Activated CD4-positive, CD25-positive, alpha-beta regulatory T cell treated with anti-CD3 and anti-CD28 coated beads, Interleukin-2, amount 50 U/mL, for 72 hours (primary cell): Measurements from ENCODE around the gene CCDC33.

ENCODE experiments used
- DNase-seq: peaks from one replicate; pipeline ENCODE4 v3.0.0; 2021

CCDC33 gene

DNA sequence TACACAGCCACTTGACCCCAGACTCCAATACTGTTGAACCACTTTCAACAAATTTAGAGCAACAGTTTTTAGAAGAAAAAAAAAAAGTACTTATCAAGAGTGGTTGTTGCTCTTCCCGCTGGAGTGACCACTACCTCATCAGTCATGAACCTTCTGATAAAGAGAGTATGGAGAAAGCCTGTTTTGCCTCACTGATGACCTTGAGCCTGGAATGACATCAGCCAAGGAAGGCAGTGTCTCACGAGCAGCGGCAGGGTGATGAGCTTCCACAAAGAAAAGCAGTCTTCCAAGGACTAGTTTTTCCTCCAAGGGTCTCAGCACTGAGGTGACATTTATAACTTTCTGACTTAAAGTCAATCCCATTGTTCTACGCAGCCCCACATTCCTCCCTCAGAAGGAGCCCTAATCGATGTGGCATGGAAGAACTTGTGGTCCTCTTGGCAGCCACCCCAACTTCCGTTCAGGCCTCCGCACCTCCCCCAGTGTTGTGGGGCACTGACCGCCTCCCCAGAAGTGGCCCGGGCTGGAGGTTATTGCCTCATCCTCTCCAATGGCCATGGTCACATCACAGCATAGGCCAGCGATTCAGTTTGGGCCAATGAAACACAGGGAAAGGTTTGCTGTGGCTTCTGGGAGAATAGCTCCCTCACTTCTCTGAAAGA is 133.1 kb downstream of the CCDC33 start:
- DNase-seq = no peak

DNA sequence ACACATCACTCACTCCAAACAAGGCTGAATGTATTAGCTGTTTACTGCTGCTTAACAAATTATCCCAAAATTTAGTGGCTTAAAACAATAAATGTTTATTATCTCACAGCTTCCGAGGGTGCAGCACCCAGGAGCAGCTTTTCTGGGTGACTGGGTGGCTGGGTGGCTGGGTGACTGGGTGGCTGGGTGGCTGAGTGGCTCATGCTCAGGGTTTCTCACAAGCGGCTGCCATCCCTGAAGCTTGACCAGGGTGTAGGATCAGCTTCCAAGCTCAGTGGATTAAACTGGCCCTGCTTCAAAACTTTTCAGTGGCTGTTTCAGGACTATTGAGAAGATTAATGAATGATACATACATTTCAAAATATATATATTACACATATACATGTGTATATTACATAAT is 133.6 kb downstream of the CCDC33 start:
- DNase-seq = no peak

DNA sequence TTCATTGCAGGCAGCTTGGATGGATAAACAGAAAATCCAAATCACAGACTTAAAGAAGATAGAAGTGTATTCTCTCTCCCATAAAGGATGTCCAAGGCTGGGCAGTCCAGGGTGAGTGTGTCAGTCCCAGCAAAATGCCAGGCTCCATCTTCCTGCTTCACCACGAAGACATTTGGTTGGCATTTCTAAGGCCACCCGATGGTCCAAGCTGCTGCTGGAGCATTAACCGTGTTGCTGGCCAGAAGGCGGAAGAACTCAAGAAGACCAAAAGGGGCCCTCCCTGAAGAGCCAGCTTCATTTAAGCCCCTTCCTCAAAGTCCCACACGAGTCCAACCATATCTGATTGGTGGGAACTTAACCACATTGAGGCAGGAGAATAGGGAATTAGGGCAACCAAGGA is 134.3 kb downstream of the CCDC33 start:
- DNase-seq = no peak

DNA sequence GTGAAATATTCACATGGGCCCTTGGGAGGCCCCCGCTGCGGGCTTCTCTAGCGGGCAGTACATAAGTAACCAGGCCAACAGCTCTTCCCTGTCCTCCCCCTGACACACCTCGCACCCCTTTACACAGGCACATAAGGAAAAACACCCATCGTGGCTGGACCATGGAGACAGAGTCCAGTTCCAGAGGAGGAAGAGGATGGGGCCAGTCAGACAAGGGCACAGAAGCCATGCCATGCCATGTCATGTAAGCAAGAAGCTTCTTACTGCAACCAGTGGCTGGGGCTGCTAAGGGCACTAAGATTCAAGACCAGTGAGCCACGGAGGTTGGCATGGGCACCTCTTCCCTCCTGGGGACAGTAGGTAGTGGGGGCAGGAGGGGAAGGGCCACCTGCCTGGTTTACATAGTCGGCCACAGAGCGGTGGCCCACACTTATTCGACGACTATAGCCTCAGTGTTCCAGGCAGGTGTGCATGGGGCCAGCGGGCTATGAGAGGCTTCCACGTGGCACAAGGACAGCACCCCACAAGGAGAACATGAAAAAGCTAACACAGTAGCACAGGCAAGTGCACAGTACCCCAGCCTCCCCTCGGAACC is 137.0 kb downstream of the CCDC33 start:
- no peak for DNase-seq

DNA sequence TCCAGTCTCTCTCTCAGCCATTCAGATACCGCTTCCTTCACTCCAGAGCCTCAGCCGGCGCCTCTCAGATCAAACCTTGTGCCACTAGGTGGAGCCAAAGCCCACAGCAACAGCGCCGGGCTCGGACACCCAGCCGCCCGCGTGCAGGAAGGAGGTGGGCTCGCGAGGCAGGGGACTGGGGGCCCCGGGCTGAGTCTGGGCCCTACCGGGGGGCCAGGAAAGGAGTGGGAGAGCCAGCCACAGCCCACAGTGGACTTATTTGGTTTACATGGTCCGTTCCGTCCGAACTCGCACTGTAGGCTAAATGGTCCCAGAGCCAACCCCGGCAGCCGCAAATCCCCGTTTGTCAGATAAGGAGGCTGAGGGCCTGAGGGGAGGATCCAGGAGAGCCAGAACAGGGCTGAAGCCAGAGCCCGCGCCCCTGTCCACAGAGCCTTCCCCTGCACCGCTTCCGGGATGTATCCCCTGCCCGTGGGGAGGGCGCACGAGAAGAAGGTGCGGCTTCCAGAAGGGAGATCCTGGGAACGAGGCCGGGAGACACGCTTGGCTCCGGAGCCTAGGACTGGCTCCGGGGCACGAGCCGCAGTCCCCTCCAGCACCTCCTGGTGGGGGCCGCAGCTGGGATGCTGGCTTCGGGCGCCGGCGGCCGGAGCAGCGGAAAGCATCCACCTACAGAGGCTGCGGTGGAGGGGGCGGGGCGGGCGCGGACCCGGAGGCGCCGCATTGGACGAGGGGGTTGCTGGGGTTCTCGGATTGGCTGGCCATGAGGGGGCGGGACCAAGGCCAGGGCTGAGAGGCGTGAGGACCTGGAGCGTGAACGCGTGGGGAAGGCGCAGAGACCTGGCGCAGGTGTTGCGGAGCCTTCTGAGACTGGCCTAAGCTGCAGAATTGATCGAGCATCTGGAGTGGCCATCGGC is 137.9 kb downstream of the CCDC33 start:
- peak; percentile 92 for DNase-seq

DNA sequence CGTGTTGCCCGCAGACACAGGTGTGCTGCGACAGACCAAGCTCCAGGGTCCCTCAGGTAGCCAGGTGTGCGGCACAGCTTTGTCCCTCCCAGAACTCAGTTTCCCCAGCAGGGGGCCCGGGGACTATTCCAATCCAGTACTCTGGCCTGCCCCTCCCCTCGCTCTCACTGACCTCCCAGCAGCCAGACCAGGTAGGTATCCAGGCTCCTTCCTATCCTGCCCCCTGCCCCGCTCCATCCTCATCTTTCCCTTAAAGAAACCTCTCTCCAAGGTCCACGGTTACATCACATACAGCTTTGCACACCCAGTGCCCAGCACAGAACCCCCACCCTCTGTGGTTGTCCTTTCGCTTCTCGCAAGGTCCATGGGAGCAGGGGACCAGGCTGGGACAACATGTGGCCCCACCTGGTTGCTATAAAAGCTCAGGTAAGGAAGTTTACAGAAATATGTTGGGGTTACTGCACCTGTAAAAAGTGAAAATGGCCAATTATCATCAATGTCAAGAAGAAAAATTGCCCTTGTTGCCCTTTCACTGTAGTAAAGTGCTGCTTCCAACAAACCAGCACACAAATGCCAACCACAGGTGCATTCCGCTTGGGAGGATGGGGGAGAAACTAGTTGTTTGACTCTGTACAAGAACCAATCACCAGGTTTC is 138.6 kb downstream of the CCDC33 start:
- no peak for DNase-seq

DNA sequence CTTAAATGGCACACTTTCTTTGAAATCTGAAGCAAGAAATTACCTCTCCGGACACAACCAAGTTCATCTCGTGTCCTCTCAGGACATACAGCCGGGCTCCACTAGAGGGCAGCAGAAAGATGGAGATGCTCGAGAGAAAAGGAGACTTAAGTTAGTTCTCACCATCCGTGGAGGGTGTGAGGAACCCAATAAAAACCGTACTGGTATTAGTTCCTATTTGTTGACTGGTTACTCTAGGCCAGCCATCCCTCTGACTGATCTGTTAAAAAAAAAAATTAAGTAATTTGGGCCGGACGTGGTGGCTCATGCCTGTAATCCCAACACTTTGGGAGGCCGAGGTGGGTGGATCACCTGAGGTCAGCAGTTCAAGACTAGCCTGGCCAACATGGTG is 139.2 kb downstream of the CCDC33 start:
- peak; percentile 80 for DNase-seq

DNA sequence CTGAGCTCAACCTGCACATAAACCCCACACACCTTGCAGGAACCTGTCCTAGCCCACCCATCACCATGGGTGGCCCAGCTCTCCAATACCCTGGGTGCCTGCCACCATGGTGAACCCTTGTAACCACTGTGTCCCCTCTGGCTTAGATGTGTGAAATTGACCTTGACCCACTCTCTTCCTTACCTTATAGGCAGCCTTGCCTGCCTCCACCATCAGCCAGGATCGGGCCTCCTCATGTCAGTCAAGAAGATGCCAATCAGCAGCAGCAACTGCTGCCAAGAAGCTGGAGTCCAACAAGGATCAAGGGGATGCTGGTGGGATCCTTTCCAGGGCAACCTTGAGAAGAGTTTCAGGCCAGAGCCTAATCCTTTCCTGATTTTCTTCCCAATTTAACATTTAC is 140.1 kb downstream of the CCDC33 start:
- no peak for DNase-seq

DNA sequence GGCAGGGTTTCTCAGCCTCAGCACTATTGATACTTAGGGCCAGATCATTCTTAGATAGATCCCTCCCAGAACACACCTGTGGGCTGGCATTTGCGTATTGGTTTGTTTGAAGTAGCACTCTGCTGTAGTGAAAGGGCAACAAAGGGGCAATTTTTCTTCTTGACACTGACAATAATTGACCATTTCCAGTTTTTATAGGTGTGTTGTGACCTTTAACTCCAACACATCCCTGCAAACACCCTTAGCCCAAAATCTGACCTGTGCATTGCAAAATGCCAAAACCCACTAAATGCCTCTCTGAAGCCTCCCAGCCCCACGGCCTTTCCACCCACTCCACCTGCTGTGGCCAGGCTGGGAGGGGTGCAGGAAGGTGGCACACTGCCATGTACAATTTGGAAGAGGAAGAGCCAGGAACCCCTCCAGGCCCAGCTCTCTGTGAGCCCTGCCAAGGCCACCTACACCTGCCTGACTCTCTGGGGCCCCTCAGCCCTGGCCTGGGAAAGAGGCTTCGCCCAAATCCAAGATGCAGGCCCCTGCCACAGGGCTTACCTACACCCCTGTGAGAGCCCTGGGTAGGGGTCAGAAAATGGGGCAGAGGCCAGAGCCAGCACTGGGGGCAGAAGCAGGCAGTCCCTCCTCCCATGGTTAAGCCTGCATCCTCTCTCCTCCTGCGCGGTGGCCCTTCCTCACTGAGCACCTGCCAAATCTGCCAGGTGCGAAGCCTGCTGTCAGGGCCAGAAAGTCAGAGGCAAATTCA is 140.9 kb downstream of the CCDC33 start:
- DNase-seq = no peak

DNA sequence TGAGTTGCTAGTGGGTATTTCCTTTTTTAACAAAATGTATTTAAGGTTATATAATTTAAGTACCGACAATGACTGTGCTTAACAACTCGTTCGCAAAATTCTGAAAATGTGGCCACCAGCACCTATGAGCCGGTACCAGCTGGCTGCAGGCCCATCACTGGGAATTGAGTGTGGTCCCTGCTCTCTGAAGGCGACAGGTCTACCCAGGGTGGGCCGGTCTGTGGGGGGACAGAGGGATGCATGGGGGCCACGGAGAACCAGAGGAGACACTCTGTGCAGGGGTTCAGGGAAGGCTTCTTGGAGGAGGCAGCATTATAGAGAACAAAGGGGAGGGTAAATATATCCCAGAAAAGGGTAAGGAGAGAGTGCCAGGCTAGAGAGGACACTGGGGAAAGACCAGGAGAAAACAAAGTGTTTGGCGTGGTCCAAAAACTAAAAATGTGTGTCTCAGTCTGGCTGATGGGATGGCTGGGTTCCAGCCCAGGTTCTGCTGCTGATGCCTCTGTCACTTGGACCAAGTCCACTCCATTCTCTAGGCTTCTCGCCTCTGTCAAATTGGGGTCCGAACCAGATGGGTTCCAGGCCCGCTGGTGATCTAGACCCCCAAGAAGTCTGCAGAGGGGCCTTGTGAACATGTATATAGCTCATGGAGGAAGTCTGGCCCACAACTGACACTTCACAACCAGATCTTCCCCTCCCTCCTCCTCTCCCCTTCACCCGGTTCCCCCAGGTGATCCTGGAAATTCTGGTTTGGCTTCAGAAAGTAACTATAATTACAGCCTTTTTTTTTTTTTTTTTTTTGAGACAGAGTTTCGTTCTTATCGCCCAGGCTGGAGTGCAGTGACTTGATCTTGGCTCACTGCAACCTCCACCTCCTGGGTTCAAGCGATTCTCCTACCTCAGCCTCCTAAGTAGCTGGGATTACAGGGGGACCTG is 142.0 kb downstream of the CCDC33 start:
- peak; percentile 20 for DNase-seq

DNA sequence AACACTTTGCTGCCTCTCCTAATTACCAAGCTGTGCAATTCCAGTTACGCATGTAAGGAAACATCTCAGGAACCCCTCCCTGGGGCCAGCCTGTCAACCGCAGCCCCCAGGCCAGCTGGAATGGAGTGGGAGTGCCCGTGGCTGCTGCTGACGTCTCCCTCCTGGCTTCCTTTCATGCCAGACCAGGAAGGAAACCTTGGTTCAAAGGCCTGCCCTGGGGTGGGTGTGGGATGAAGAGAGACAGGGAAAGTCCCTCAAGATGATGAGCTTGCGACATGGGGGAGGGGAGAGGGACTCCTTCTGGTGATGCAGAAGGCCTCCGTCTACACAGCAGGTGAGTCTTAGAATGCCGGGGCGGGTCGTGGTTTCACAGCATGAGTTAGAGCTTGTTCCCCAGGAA is 142.7 kb downstream of the CCDC33 start:
- no peak for DNase-seq

DNA sequence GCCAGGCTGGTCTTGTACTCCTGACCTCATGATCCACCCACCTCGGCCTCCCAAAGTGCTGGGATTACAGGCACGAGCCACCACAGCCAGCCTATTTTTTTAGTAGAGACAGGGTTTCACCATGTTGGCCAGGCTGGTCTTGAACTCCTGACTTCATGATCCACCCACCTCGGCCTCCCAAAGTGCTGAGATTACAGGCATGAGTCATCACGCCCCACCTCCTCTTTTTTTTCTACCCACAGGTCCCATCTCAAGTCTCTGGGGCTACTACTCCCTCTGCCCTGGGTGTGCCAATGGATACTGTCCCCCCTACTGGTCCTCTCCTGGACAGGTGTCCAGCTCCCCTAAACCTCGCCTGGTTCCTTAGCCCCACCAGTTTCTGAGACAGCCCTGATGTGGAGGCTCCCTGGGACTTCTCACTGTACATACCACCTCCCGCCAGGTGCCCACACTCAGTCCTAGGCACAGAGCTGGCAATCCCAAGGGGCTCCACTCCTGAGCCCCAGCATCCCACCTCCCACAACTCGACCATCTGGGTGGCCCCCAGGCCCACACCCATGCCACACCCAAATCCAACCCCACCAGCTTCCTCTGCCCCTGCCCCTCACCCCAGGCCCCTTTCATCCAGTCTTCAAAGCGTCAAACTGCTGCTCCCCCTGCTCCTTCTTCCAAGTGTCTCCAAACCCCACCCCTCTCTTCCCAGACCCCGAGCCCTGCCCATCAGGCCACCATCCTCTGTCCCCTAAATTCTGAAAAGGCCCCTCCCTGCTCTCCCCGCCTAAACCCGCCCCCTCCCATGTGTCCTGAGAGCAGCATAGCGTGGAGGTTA is 144.4 kb downstream of the CCDC33 start:
- no peak for DNase-seq

DNA sequence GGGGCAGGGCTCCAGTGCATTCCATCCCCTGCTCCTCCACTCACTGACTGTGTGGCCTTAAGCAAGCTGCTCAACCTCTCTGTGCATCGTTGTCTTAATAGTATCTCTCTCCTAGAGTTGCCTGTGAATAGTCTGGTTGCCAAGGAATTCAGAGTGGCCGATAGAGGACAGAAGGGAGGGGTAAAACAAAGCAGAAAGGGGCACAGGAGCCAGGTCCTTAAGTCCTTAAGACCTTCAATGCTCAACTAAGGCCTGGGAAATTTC is 145.0 kb downstream of the CCDC33 start:
- no peak for DNase-seq

DNA sequence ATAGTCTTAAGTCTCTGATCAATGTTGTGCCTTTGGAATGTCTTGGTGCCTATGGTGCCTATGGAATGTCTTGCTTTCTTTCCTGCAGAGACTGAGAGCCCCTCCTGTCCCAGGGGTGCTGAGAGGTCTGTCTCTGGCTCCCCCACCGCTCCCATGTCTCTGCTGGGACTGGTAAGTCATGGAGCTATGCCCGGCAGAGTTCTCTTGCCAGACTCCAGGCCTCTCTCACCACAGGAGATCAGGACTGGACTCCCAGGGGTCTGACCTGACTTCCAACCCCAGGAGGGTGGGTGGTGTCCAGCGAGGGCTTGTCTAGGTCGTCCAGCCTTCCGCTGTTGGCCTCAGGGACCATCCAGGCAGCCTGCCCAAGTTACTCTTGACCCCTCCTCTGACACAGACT is 145.4 kb downstream of the CCDC33 start:
- DNase-seq = no peak

DNA sequence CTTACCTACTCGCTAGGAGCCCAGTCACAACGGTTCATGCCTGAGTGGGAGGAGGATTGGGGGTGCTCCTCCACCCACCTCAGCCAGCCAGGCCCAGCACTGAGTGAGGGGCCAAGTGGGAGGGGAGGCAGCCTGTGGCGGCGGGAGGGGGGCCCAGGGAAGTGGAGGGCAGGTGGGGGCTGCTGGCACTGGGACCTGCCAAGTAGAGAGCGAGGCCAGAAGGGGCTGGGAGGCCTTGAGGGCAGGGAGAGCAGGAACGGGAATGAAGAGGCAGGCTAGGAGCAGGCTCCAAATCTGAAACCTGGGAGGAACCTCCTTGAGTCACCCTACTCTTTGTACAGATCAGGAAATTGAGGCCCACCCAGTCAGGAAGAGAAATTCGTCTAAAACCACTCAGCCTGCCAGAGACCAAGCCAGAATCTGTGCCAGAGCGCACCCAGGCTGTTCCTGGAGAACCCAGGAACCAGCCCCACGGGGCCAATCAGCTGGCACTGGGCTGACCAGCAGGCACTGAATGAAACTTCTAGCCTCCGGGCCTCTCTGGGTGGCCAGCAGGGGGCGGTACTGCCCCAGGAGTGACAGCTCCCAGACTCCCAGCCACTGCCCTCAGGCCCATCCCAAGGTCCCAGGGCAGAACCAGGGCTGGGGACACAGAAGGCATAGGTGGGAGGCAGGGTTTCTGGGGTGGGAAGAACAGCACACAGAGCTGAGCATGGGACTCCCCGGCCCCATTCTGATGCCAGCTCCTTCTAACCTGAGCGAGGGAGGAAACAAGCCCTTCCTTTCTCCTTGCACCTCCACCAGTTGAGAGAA is 146.1 kb downstream of the CCDC33 start:
- DNase-seq = peak; percentile 91

DNA sequence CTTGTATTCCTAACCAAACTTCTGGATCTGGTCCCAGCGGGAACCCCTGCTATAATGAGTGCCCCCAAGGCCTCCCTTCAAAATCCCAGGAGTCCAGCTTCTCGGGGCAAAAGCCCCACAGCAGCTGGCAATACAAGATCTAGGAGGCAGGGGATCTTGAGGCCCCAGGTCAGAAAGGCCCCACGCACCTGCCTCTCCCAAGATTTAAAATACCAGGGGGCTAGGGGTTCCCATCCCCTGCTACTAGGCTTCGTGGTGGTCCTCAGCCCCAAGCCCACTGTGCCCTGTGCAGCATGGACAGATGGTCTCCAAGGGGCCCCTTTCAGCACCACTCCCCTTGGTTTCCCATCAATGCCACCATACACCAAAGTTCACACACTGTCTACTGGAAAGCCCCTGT is 147.2 kb downstream of the CCDC33 start:
- no peak for DNase-seq

DNA sequence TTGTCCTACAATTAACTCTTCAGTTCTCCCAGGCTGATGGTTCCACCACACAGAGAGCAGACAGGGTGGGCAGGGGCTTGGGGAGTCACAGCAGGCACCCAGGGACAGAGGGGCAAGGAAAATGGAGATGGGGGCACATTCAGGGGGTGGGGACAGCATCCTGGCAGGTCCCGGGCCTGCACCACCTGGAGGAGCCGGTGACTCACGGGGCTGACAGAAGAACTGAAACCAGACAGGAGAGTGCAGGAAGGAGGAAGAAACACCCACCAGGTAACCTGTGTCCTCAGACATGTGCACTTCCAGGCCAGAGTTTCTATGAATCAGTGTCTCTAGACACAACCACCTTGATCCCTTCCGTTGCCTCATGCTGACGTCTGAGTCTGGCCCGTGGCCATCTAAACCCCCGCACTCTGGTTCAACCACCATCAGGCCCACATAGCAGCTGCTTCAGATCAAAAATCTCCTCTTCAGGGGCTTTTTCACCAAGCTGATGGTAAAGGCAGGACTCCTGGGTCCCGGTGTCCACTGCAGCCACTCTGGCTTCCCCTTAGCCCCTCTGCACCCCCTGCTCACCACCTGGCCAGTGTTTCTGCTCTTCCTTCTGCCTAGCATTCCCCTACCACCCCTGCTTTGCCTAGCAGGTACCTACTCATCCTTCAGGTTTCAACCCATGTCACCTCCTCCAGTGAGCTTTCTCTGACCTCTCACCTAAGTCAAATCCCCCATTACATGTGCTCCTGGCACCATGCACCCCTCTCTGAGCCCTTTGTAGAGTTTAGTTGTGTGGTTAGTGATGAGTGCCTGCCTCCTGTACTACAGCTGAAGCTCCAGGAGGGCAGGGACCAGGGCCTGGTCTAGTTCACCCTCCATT is 147.8 kb downstream of the CCDC33 start:
- DNase-seq = no peak

DNA sequence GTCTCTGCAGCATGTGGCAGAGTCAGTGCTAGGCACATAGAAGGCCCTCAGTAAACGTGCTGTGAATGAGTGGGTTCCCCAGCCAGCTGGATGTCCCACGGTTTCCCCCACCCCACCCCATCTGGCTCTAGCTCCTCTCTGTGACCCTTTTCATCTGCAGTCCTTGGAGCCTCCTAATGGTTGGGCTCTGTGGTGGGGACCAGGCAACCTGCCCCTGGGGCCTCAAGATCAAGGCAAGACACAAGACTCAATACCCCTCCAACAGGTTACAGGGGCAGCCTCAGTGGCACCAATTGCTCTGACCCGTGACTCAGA is 148.4 kb downstream of the CCDC33 start:
- DNase-seq = no peak
